Loucy (cell line): ENCODE measurements around the gene AGAP1.

ENCODE experiments used
- H2AFZ ChIP-seq: fragments of 200-600 bp; sonication (generic); 2 replicates; pipeline ENCODE4 v1.6.0; 2016; ENCODE audit warnings: antibody characterized with exemption, mild to moderate bottlenecking, low read length, moderate library complexity
- H3F3A ChIP-seq: fragments of 200-600 bp; 2 replicates; pipeline ENCODE4 v1.6.0; 2016; ENCODE audit warnings: antibody characterized with exemption, low read depth, mild to moderate bottlenecking
- H3K27me3 ChIP-seq: fragments of 200-600 bp; sonication (generic); 2 replicates; pipeline ENCODE4 v1.6.1; 2014; ENCODE audit warnings: low read length, mild to moderate bottlenecking; ENCODE audit not compliant: insufficient read depth, poor library complexity, severe bottlenecking
- H3K36me3 ChIP-seq: fragments of 200-600 bp; sonication (generic); 2 replicates; pipeline ENCODE4 v1.6.1; 2016; ENCODE audit warnings: low read length; ENCODE audit not compliant: insufficient read depth
- H3K4me1 ChIP-seq: fragments of 200-600 bp; sonication (generic); 2 replicates; pipeline ENCODE4 v1.5.1; 2014; ENCODE audit warnings: low read length, mild to moderate bottlenecking; ENCODE audit not compliant: insufficient read depth, poor library complexity, severe bottlenecking
- H3K4me2 ChIP-seq: fragments of 200-600 bp; sonication (generic); 2 replicates; pipeline ENCODE4 v1.6.0; 2014; ENCODE audit warnings: antibody characterized with exemption, low read length, low read depth, mild to moderate bottlenecking; ENCODE audit not compliant: poor library complexity, severe bottlenecking
- H3K4me3 ChIP-seq: fragments of 200-600 bp; sonication (generic); 2 replicates; pipeline ENCODE4 v1.5.1; 2014; ENCODE audit warnings: low read length, mild to moderate bottlenecking, mixed read lengths; ENCODE audit not compliant: poor library complexity, severe bottlenecking
- H3K79me2 ChIP-seq: fragments of 200-600 bp; sonication (generic); 2 replicates; pipeline ENCODE4 v1.6.1; 2014; ENCODE audit warnings: low read length; ENCODE audit not compliant: insufficient read depth
- H3K9ac ChIP-seq: fragments of 200-600 bp; sonication (generic); 2 replicates; pipeline ENCODE4 v1.6.0; 2014; ENCODE audit warnings: mild to moderate bottlenecking, low read depth, low read length, moderate library complexity; ENCODE audit not compliant: poor library complexity, severe bottlenecking
- H3K9me2 ChIP-seq: fragments of 200-600 bp; sonication (generic); replicated peaks from 2 replicates; pipeline ENCODE4 v1.6.1; 2016; ENCODE audit warnings: low read depth, low read length, mixed read lengths
- H3K9me3 ChIP-seq: fragments of 200-600 bp; sonication (generic); 2 replicates; pipeline ENCODE4 v1.6.1; 2014; ENCODE audit warnings: mild to moderate bottlenecking, antibody characterized with exemption, low read length, low read depth; ENCODE audit not compliant: insufficient read depth
- H4K20me1 ChIP-seq: fragments of 200-600 bp; sonication (generic); 2 replicates; pipeline ENCODE4 v1.6.0; 2014; ENCODE audit warnings: antibody characterized with exemption, low read length, mild to moderate bottlenecking; ENCODE audit not compliant: insufficient read depth, poor library complexity, severe bottlenecking
- CTCF ChIP-seq: fragments of 200-600 bp; sonication (generic); conservative IDR thresholded peaks from 2 replicates; pipeline ENCODE4 v1.5.1; 2014; ENCODE audit warnings: mild to moderate bottlenecking, antibody characterized with exemption, low read length
- EZH2phosphoT487 ChIP-seq: fragments of 200-600 bp; IDR thresholded peaks from 2 replicates; pipeline ENCODE4 v1.6.1; 2018; ENCODE audit warnings: antibody characterized with exemption, mild to moderate bottlenecking, moderate library complexity, borderline replicate concordance

AGAP1 gene

DNA sequence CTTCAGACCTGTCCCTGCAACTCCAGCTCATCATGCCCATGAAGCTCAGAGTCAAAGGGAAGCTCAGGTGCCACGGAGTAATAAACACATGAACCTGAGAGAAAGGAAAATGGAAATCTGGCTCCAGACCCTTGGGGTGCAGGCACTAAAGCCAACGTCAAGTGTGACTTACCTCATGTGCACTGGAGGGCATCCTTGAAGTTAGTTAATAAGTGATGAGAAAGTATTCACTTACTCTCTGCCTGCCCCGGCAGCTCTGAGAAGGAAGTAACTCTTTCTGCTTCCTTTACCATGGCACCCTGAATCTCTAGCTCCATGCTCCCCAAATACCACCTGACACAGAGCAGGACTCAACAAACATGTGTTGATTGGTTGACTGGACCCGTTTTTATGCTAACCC lies 21.4 kb upstream of the AGAP1 start:
- H3K79me2 ChIP-seq, result no peaks in the 10 kb centered on the region
- no peak overlapping the region for H3K4me3 ChIP-seq
- H3K4me1 ChIP-seq, result no peaks in the 10 kb centered on the region
- H2AFZ ChIP-seq, result no peak overlapping the region
- H3K9me3 ChIP-seq, result no peaks in the 10 kb centered on the region; the same call in 1 of the 2 replicates
- H3F3A ChIP-seq, result no peaks in the 10 kb centered on the region
- TF ChIP-seq EZH2phosphoT487, result no peak
- TF ChIP-seq CTCF, result no peak
- no peak overlapping the region for H3K4me2 ChIP-seq
- no peaks in the 10 kb centered on the region for H3K36me3 ChIP-seq
- H3K27me3 ChIP-seq, result no peaks in the 10 kb centered on the region
- H3K9me2 ChIP-seq, result no peaks in the 10 kb centered on the region
- no peaks in the 10 kb centered on the region for H4K20me1 ChIP-seq
- no peak overlapping the region for H3K9ac ChIP-seq

- H2AFZ ChIP-seq, result no peak overlapping the region
- no peak for TF ChIP-seq CTCF
- no peak for TF ChIP-seq EZH2phosphoT487
- H3K9me2 ChIP-seq, result no peaks in the 10 kb centered on the region
- H4K20me1 ChIP-seq, result no peaks in the 10 kb centered on the region
- H3K4me1 ChIP-seq, result no peaks in the 10 kb centered on the region
- H3K36me3 ChIP-seq, result no peaks in the 10 kb centered on the region
- no peaks in the 10 kb centered on the region for H3F3A ChIP-seq
- H3K9ac ChIP-seq, result no peak overlapping the region
- H3K79me2 ChIP-seq, result no peaks in the 10 kb centered on the region
- H3K27me3 ChIP-seq, result no peaks in the 10 kb centered on the region
- no peaks in the 10 kb centered on the region; the same call in 1 of the 2 replicates for H3K9me3 ChIP-seq
- H3K4me2 ChIP-seq, result no peak overlapping the region
- no peak overlapping the region for H3K4me3 ChIP-seq
These were observed 15.2 kb upstream of the AGAP1 start for GRCh38 chr2:235478609-235479008.

DNA sequence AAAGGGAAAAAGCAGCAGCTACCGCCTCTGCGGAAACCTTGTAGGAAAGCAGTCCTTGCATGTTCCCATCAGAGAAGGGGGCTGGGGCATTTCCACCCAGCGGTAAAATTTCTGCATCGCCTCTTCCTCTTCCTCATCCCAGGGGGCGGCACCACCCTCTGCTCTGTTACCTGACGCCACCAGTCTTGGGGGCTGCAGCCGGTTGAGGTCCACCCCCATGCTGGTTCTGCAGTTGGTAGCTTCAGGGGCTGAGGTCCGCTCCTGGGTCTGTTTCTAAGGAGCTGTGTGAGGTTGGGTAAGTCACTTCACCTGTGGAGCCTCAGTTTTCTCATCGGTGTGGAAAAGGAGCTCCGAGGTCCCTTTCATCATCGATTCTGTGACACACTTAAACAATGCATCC lies 14.2 kb upstream of the AGAP1 start:
- Histone ChIP-seq H3K27me3 (no peaks in the 10 kb centered on the region), H3K4me1 (no peaks in the 10 kb centered on the region), H3K9me3 (no peaks in the 10 kb centered on the region; the same call in 1 of the 2 replicates), H3K36me3 (no peaks in the 10 kb centered on the region), H3K79me2 (no peaks in the 10 kb centered on the region), H3F3A (no peaks in the 10 kb centered on the region), H3K9ac (no peak overlapping the region), H4K20me1 (no peaks in the 10 kb centered on the region), H2AFZ (no peak overlapping the region), H3K4me2 (no peak overlapping the region), H3K4me3 (no peak overlapping the region), H3K9me2 (no peaks in the 10 kb centered on the region)
- TF ChIP-seq CTCF (no peak), EZH2phosphoT487 (no peak)
